Esophagus squamous epithelium (tissue), 4 donors: ENCODE data around the gene SIRPG.

ENCODE experiments used
- CTCF ChIP-seq, 6 experiments: fragments of 450-650 bp in 4 of 6; fragments of 200-600 bp in 2 of 6; sonication (generic) in 2 of 6; IDR thresholded peaks; one replicate each; pipeline ENCODE4 v1.5.1; 2016 to 2019; ENCODE audit warnings: antibody characterized with exemption in 6 of 6, mild to moderate bottlenecking in 4 of 6, moderate library complexity in 4 of 6
- POLR2A ChIP-seq, 4 donors: fragments of 450-650 bp; IDR thresholded peaks; one replicate each; pipeline ENCODE4 v1.6.1; 2017; ENCODE audit warnings: antibody characterized with exemption in 4 of 4, mild to moderate bottlenecking in 4 of 4, moderate library complexity in 3 of 4

DNA sequence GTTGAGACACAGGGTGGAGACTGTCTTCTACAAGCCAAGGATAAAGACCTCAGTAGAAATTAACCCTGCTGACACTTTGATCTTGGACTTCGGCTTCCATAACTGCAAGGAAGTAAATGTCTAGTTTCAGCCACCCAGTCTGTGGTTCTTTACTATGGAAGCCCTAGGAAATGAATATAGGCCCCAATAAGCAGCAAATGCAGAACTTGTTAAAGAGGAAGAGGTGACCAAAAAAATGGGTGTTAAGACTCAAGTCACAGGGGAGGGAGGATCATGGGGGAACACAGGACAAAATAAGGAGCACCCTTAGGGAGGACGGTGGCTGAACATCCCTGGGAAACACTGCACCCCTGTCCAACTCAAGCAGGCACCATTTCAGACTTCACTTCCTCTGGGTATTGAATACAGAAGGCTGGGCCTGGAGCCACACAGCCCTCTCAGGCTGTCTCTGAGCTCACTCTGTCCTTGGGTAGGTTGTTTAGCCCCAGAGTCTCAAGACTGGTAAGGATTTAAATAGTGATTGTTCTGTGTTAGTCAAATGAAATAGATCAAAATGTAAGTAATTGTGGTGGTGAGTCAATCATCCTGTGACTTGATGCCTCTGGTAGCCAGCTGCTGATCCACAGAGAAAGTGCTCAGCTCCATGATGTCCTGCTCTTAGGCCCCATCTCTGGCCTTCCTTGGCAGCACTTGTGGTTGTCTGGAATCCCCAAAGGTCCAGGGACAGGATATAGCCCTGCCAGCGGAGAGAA, 69.6 kb downstream of the SIRPG start:
- TF ChIP-seq POLR2A (IDR thresholded peaks at IDR 0.05) (no peak), CTCF (IDR thresholded peaks at IDR 0.05) (no peak)
